HUES48 (cell line): ENCODE measurements around the gene FREM2.
A peak's percentile ranks its signal among the peaks of the same experiment; 100 is the strongest.

ENCODE experiments used
- H3K27ac ChIP-seq: one replicate; pipeline ENCODE4 v1.7.0; 2013; ENCODE audit warnings: low read depth, low read length, inconsistent platforms
- H3K27me3 ChIP-seq: 2 replicates; pipeline ENCODE4 v1.6.1; 2013; ENCODE audit warnings: mild to moderate bottlenecking, low read length; ENCODE audit not compliant: control insufficient read depth, insufficient read depth
- H3K36me3 ChIP-seq: 2 replicates; pipeline ENCODE4 v1.6.1; 2013; ENCODE audit warnings: low read length; ENCODE audit not compliant: control insufficient read depth, insufficient read depth
- H3K4me1 ChIP-seq: 2 replicates; pipeline ENCODE4 v1.6.1; 2013; ENCODE audit warnings: mild to moderate bottlenecking, low read length; ENCODE audit not compliant: control insufficient read depth, insufficient read depth
- H3K4me3 ChIP-seq: 2 replicates; pipeline ENCODE4 v1.5.1; 2013; ENCODE audit warnings: mild to moderate bottlenecking, low read depth, low read length
- H3K9ac ChIP-seq: 2 replicates; pipeline ENCODE4 v1.6.1; 2013; ENCODE audit warnings: mild to moderate bottlenecking, low read depth, low read length, moderate library complexity
- H3K9me3 ChIP-seq: 2 replicates; pipeline ENCODE4 v1.6.1; 2013; ENCODE audit warnings: low read length; ENCODE audit not compliant: control insufficient read depth, insufficient read depth

Gene FREM2

DNA sequence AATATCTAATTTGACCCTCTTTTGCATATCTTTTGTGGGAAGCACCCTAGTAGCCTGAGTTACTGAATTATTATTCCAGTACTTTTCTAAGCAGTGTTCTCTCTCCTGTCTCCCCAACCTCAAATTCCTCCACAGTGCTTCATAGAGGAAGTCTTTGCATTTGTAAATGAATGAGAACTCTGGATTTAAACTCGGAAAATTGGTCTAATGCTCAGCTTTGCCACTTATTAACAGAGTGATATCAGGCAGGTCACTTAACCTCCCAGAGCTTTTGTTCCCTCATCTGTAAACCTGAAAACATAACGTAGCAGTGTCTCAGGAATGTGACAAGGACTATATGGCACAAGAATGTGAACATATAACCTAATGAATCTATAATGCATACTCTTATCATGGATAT is 26.2 kb downstream of the FREM2 start:
- Histone ChIP-seq H3K9ac (no peak overlapping the region), H3K36me3 (no peaks in the 10 kb centered on the region), H3K27me3 (no peaks in the 10 kb centered on the region), H3K4me1 (0 out of 2 replicates have a peak, but pooled peaks cover 4% of the 10 kb centered on the region), H3K27ac (no peak overlapping the region), H3K9me3 (no peaks in the 10 kb centered on the region), H3K4me3 (no peak overlapping the region)

DNA sequence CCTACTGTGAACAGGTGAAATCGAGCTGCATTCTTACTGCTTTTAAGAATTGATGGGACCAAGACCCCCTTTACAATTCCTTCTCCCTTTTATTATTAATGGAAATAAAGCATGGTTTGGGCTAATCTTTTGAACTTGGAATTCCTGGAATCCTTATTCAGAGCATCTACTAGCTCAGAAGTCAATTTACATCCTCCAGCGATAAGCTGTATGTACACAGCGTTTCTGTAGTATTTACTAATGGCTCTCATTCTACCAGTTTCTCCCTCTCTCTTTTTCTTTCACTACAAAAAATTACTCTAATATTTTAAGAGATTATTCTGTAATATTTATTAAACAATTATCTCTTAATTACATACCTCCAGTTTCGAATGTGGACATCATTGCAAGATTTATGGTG is 31.5 kb downstream of the FREM2 start:
- H3K9me3 ChIP-seq = no peaks in the 10 kb centered on the region
- no peak overlapping the region for H3K27ac ChIP-seq
- no peaks in the 10 kb centered on the region for H3K27me3 ChIP-seq
- no peaks in the 10 kb centered on the region for H3K36me3 ChIP-seq
- H3K4me3 ChIP-seq = no peak overlapping the region
- H3K4me1 ChIP-seq = no peaks in the 10 kb centered on the region
- no peak overlapping the region for H3K9ac ChIP-seq

DNA sequence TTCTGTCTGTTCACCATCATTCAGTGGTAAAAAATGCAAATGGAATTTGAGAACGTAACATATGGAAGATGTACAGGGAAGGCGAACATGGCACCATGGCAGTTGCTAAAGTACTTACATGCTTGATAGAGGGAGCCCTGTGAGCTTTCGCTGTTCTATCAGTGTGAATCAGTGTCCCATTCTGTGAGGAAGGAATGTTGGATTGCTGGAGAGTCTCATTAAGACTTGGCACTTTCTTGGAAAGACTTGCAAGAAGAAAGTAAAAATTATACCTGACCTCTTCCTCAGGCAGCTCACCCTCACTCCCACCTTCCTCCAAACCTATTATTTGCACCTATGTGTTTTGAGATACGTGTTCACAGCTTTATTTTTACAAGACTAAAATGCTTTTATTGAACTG is 43.5 kb downstream of the FREM2 start:
- no peak overlapping the region for H3K9ac ChIP-seq
- H3K36me3 ChIP-seq = no peaks in the 10 kb centered on the region
- no peaks in the 10 kb centered on the region for H3K9me3 ChIP-seq
- H3K27me3 ChIP-seq = no peaks in the 10 kb centered on the region
- no peak overlapping the region for H3K4me3 ChIP-seq
- H3K4me1 ChIP-seq = peaks cover 1% of the 10 kb centered on the region; the same call in 1 of the 2 replicates
- no peak overlapping the region for H3K27ac ChIP-seq

DNA sequence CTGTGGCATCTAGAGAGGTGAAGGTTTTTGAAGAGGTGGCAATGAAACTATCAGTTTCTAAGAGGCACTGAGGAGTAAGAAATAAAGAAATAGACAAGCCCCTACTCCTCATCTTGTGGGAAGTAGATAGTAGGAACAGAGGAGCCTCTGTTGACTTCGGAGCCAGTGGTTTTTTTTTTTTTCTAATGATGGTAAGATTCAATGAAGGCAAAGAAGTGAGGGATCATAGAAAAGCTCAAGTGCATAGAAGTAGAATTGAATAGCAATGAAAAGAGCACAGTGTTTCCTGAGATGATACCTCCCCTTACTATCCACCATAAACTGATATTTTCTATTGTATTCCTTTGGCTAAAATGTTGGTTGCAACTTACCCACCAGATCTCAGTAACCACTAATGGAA is 46.3 kb downstream of the FREM2 start:
- Histone ChIP-seq H3K27me3 (no peaks in the 10 kb centered on the region), H3K4me3 (no peak overlapping the region), H3K9ac (no peak overlapping the region), H3K36me3 (no peaks in the 10 kb centered on the region), H3K4me1 (peaks cover 6% of the 10 kb centered on the region; the same call in 1 of the 2 replicates), H3K9me3 (no peaks in the 10 kb centered on the region), H3K27ac (no peak overlapping the region)

DNA sequence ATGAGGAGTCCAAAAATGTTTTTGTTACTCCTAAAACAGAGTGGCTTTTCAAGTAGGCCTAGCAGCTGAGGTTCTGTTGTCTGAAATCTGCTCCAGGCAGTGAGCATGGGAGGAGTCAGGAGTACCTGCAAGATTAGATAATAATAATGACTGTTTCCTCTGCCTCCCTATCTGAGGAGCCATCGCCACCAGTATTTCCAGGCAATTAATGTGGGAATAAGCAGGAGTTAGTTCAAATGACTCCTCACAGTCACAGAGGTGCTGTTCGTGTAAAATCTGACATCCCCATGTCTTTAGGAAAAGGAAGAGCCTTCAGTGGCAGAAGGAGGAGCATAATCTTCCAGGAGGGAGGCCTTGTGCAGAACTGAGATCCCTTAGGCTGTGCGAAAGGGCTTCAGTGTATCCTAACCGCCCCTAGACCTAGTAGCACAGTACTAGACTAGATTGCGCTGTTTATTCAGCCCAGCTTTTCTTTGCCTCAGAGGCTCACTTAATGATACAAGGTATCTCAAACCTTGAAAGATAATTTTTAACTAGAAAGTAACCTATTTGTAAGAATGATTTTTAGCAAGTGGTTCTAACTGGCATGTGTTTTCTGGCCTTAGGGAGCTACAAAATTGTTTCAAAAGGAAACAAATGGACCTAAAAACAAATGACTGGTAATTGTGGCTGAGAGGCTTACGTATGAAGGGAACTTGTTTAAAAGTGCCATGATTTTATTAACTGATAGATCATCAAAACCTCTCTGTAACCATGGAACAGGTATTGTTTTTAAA is 49.0 kb downstream of the FREM2 start:
- H3K9ac ChIP-seq = no peak overlapping the region
- H3K4me1 ChIP-seq = peaks cover 6% of the 10 kb centered on the region; the same call in 1 of the 2 replicates
- H3K4me3 ChIP-seq = no peak overlapping the region
- H3K9me3 ChIP-seq = no peaks in the 10 kb centered on the region
- H3K36me3 ChIP-seq = no peaks in the 10 kb centered on the region
- H3K27ac ChIP-seq = peak overlapping the region; percentile 60
- no peaks in the 10 kb centered on the region for H3K27me3 ChIP-seq

DNA sequence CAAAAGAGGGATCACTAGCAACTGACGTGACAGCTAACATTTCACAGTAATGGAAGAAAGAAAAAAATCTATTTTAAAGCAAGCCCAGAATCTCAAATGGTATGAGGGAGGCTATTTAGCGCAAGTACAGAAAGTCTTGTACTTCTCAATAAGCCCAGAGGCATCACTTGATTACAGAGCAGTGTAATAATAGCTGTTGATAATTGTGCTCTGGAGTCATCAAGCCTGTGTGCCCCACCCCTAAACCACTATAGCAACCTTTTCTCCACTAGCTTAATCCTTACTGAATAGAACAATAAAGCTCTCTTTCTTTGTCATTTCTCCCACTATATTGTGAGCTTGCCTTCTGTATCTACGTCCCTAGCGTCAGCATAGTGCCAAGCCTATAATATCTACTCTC is 56.6 kb downstream of the FREM2 start:
- Histone ChIP-seq H3K4me1 (0 out of 2 replicates have a peak, but pooled peaks cover 3% of the 10 kb centered on the region), H3K4me3 (no peak overlapping the region), H3K36me3 (no peaks in the 10 kb centered on the region), H3K27me3 (no peaks in the 10 kb centered on the region), H3K9me3 (no peaks in the 10 kb centered on the region), H3K27ac (no peak overlapping the region), H3K9ac (no peak overlapping the region)

DNA sequence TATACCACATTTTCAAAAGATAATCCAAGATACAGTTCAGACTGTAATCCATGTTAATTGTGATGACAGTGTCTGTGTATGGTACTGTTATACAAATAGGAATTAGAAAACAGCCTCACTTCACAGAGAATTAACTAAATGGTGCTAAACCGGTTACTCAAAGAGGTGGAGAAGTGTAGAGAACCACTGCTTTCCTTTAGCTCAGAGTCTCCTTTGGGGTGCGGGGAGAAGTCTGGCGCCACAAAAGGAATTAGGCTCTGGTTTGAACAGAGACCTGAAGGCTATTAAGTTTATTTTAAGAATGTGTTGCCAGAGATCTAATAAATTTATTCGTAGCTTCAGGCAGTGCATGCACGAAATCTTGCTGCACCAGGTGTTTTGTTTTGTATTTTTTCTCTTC is 65.8 kb downstream of the FREM2 start:
- Histone ChIP-seq H3K9me3 (no peaks in the 10 kb centered on the region), H3K4me1 (peaks cover 31% of the 10 kb centered on the region), H3K27ac (no peak overlapping the region), H3K27me3 (no peaks in the 10 kb centered on the region), H3K9ac (no peak overlapping the region), H3K36me3 (no peaks in the 10 kb centered on the region), H3K4me3 (no peak overlapping the region)

DNA sequence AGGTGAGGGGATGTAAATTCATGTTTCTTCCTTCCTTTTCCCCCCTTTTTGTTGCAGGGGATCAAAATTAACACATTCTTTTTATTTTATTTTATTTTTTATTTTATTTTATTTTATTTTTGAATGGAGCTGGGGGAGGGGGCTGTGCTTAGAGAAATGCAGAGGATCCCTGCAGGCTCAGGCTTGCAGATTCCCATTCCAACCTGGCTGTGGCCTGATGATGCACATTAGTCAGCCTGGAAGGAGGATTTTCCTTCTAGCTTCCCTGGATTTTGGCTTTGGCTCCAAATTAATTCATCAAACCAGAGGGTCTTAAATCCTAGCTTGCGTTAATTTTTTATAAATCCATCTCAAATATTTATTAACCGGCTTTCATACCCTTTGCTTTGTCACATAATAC is 67.0 kb downstream of the FREM2 start:
- Histone ChIP-seq H3K36me3 (no peaks in the 10 kb centered on the region), H3K4me1 (peaks cover 26% of the 10 kb centered on the region), H3K27me3 (no peaks in the 10 kb centered on the region), H3K27ac (no peak overlapping the region), H3K4me3 (no peak overlapping the region), H3K9me3 (no peaks in the 10 kb centered on the region), H3K9ac (no peak overlapping the region)

DNA sequence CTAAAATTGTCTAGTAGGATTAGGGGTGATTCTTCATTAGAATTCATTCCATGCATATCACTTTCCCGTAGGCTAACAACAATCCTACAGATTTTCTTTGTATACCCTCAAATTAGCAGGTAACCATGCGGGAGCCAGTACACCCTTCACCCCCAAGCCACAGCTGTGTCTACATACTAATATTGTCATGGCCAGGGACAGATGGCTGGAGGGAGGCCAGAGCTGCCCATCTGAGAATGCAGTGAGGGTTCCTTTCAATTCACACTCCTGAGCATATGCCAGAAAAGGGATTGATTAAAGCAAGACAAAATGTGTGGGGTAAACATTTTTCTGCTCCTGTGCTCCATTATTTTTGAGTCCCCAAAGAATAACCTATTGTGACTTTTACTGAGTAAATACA is 68.9 kb downstream of the FREM2 start:
- Histone ChIP-seq H3K36me3 (no peaks in the 10 kb centered on the region), H3K9me3 (no peaks in the 10 kb centered on the region), H3K9ac (no peak overlapping the region), H3K27me3 (no peaks in the 10 kb centered on the region), H3K4me1 (peaks cover 26% of the 10 kb centered on the region), H3K27ac (no peak overlapping the region), H3K4me3 (no peak overlapping the region)

DNA sequence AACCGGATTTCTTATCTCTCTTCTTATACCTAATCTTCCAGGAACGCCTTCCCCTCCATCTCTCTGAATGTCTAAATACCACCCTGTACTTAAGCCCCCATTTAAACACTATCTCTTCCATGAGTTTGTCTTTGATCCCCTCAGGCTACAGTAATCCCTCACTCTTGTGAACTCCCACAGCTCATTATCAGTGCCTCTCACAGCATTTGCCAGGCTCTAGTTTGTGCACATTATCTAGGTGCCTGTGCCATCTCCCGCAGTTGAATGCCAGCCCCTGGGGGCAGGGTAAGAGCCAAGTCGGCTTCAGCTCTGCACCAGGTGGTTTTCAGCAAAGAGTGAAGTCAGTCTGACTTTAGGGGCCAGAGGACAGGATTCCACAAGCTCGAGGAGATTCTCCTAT is 71.4 kb downstream of the FREM2 start:
- Histone ChIP-seq H3K4me1 (peaks cover 17% of the 10 kb centered on the region), H3K4me3 (no peak overlapping the region), H3K36me3 (no peaks in the 10 kb centered on the region), H3K27me3 (no peaks in the 10 kb centered on the region), H3K9ac (no peak overlapping the region), H3K27ac (no peak overlapping the region), H3K9me3 (no peaks in the 10 kb centered on the region)

DNA sequence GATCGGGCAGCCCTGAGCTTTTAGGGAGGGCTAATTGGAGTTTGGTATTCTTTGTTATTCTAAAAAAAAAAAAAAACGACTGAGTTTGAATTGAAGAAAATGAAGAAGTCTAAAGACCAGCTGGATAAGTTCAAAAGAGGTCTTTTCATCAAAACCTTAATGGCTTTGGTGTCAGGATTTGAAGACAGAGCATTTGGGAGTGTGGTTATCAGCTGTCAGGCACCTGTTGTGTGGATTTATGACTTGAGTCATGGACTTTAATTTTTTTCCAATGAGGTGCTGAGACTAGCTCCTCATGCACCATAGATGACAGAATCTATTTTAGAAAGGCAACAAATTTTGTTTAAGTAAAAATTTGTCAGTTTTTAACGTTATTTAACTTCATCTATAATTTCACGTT is 72.5 kb downstream of the FREM2 start:
- Histone ChIP-seq H3K4me1 (peaks cover 10% of the 10 kb centered on the region), H3K36me3 (no peaks in the 10 kb centered on the region), H3K4me3 (no peak overlapping the region), H3K9me3 (no peaks in the 10 kb centered on the region), H3K9ac (no peak overlapping the region), H3K27me3 (no peaks in the 10 kb centered on the region), H3K27ac (no peak overlapping the region)
